ENCODE measurements around the gene XRCC5. TPM values are rescaled to one million over a fixed set of nuclear protein-coding genes. Genes with fewer than 3 reads are reported as not detected.

XRCC5 gene
- total RNA-seq, 1 experiment from 2014 or later, result 290 TPM

DNA sequence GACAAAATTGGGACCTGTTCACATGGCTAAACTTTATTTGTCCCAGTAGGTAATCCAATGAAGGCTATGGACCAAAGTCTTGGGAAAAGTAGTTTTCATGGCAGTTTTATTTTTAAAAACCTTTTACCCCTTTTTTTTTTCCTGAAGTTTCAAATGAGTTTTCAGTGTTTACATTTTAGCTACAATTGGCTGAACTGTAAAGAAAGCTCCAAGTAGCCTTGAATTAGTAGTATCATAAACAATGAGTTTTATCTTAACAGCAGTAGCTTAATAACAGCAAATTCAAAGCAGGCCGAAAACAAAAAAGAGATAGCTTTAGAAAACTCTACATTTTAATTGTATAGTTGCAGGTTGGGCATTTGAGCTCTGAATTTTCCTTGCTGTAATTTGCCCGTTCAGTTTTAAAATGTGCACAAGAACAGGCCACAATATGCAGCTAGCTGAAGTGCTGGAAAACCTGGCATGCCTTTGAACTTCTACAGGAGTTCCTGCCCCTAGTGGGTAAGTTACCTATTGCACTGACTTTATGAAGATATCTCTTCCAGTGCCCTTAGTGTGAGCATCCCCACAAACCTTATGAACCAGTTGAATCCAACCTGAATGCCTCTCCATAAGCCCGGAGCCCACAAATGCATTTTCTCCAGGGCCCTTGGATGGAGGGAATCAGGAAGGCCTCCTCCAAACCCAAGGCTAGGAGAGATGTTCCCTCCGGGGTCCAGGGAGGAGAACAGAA is 106.7 kb downstream of the XRCC5 start:
- no peak for ATAC-seq
- H3K4me1 ChIP-seq (ENCODE audit: insufficient read depth, low read length), result peaks cover 43% of the 10 kb centered on the region
- H3K9ac ChIP-seq (ENCODE audit: low read length), result no peak overlapping the region
- H3K4me2 ChIP-seq (ENCODE audit: low read length), result peak overlapping the region; percentile 61; the same call in 1 of the 2 replicates
- no peaks in the 10 kb centered on the region; the same call in none of the 2 replicates for H3K36me3 ChIP-seq (ENCODE audit: low read depth, low read length)
- H2AFZ ChIP-seq (ENCODE audit: low read length), result no peak overlapping the region
- no TSS peak for BruUV-seq (replicated peaks)
- intact Hi-C loops (cut with micrococcal nuclease), result loop anchor here (5.0 kb wide), 1 partner anchor 281 kb away; the partner anchor contains the start of gene RPL37A
- POLR2A ChIA-PET (ENCODE audit: unreplicated experiment), result no interaction called here
- H3K27me3 ChIP-seq (ENCODE audit: low read length), result no peaks in the 10 kb centered on the region
- H3F3A ChIP-seq (ENCODE audit: low read length, unreplicated experiment), result peaks cover 11% of the 10 kb centered on the region
- peak; percentile 32 for DNase-seq
- H3K9me3 ChIP-seq (ENCODE audit: low read length), result no peaks in the 10 kb centered on the region
- CTCF ChIA-PET, result interaction anchor here (0.6 kb wide), 1 partner anchor 1580 kb away, joined by 3 read pairs; no protein-coding TSS in a partner anchor
- H3K27ac ChIP-seq (ENCODE audit: low read length), result peak overlapping the region; percentile 82
- H3K9me2 ChIP-seq (replicated peaks; ENCODE audit: low read length), result no peaks in the 10 kb centered on the region
- TF ChIP-seq, protein P1, sequence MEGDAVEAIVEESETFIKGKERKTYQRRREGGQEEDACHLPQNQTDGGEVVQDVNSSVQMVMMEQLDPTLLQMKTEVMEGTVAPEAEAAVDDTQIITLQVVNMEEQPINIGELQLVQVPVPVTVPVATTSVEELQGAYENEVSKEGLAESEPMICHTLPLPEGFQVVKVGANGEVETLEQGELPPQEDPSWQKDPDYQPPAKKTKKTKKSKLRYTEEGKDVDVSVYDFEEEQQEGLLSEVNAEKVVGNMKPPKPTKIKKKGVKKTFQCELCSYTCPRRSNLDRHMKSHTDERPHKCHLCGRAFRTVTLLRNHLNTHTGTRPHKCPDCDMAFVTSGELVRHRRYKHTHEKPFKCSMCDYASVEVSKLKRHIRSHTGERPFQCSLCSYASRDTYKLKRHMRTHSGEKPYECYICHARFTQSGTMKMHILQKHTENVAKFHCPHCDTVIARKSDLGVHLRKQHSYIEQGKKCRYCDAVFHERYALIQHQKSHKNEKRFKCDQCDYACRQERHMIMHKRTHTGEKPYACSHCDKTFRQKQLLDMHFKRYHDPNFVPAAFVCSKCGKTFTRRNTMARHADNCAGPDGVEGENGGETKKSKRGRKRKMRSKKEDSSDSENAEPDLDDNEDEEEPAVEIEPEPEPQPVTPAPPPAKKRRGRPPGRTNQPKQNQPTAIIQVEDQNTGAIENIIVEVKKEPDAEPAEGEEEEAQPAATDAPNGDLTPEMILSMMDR (conservative IDR thresholded peaks at IDR 0.05; ENCODE audit: low read depth, low read length), result peak; percentile 51
- TF ChIP-seq EZH2phosphoT487 (IDR thresholded peaks at IDR 0.05; ENCODE audit: borderline replicate concordance, low read length), result no peak
- no peaks in the 10 kb centered on the region for H4K20me1 ChIP-seq (ENCODE audit: low read length)
- H3K79me2 ChIP-seq (ENCODE audit: low read length), result no peaks in the 10 kb centered on the region
- no peak overlapping the region for H3K4me3 ChIP-seq (ENCODE audit: low read length)

- ChIA-PET CTCF (interaction anchor here (0.7 kb wide), 1 partner anchor 282 kb away, joined by 3 read pairs; the partner anchor contains the start of gene RPL37A), POLR2A (ENCODE audit: unreplicated experiment) (no interaction called here)
- no TSS peak for BruUV-seq (replicated peaks)
- no peak for TF ChIP-seq EZH2phosphoT487 (IDR thresholded peaks at IDR 0.05; ENCODE audit: borderline replicate concordance, low read length)
- TF ChIP-seq EZH2 (IDR thresholded peaks at IDR 0.05; ENCODE audit: low read length, unreplicated experiment), result no peak
- TF ChIP-seq, protein P1 (conservative IDR thresholded peaks at IDR 0.05; ENCODE audit: low read depth, low read length), result no peak
- Histone ChIP-seq H3K4me1 (ENCODE audit: insufficient read depth, low read length) (peaks cover 54% of the 10 kb centered on the region), H3K36me3 (ENCODE audit: low read depth, low read length) (no peaks in the 10 kb centered on the region; the same call in 1 of the 2 replicates), H3K27ac (ENCODE audit: low read length) (peak overlapping the region; percentile 82), H3K9me3 (ENCODE audit: low read length) (no peaks in the 10 kb centered on the region), H3K79me2 (ENCODE audit: low read length) (no peaks in the 10 kb centered on the region), H3K9ac (ENCODE audit: low read length) (peak overlapping the region; percentile 22), H3K4me2 (ENCODE audit: low read length) (peak overlapping the region; percentile 61), H2AFZ (ENCODE audit: low read length) (no peak overlapping the region), H3F3A (ENCODE audit: low read length, unreplicated experiment) (peaks cover 11% of the 10 kb centered on the region), H3K27me3 (ENCODE audit: low read length) (no peaks in the 10 kb centered on the region), H3K4me3 (ENCODE audit: low read length) (peak overlapping the region; percentile 7; the same call in 1 of the 2 replicates), H4K20me1 (ENCODE audit: low read length) (no peaks in the 10 kb centered on the region), H3K9me2 (replicated peaks; ENCODE audit: low read length) (no peaks in the 10 kb centered on the region)
- intact Hi-C loops (cut with micrococcal nuclease), result loop anchor here (5.0 kb wide), 1 partner anchor 280 kb away; the partner anchor contains the start of gene RPL37A
- ATAC-seq, result peak; percentile 77
- peak; percentile 87 for DNase-seq
Observed at GRCh38 chr2:216216951-216217903, 108.1 kb downstream of the XRCC5 start.

Measured in PC-3 (cell line).